ENCODE measurements around the gene SEZ6L. TPM values are rescaled to one million over a fixed set of nuclear protein-coding genes. Genes with fewer than 3 reads are reported as not detected.

Gene SEZ6L
- total RNA-seq, 1 experiment from 2014 or later: 0.13 TPM

- H3K9ac ChIP-seq (ENCODE audit: extremely low read depth, insufficient read length, low read length): no peak overlapping the region
- H2AFZ ChIP-seq (ENCODE audit: low read length): no peak overlapping the region
- H4K91ac ChIP-seq (ENCODE audit: insufficient read length, low read depth, low read length): no peak overlapping the region
- no peak overlapping the region for H3K27ac ChIP-seq (ENCODE audit: insufficient read length, low read depth, low read length)
- H3K23ac ChIP-seq (ENCODE audit: insufficient read length, low read depth, low read length): no peak overlapping the region
- H3K4me1 Mint-ChIP-seq: peaks cover 15 to 16% of the 10 kb centered on the region in 2 experiments
- H3K79me2 ChIP-seq (ENCODE audit: insufficient read depth, low read length): no peaks in the 10 kb centered on the region
- no peak overlapping the region for H4K5ac ChIP-seq (ENCODE audit: insufficient read length, low read depth, low read length)
- TF ChIP-seq CTCF (conservative IDR thresholded peaks at IDR 0.05): no peak
- no peaks in the 10 kb centered on the region for H3K9me3 ChIP-seq (ENCODE audit: control insufficient read depth, low read depth, low read length)
- no peaks in the 10 kb centered on the region for H3K36me3 Mint-ChIP-seq (ENCODE audit: insufficient read depth in 1 of 3, low read depth in 3 of 3)
- no peak overlapping the region for H3T11ph ChIP-seq (ENCODE audit: low read length)
- peaks cover 6% of the 10 kb centered on the region for H3K27me3 Mint-ChIP-seq (ENCODE audit: low read depth)
- no peak overlapping the region for H2AK5ac ChIP-seq (ENCODE audit: insufficient read length, low read length)
- H3K56ac ChIP-seq (ENCODE audit: insufficient read length, low read depth, low read length): no peak overlapping the region
- H3K79me1 ChIP-seq (ENCODE audit: insufficient read depth, low read depth, low read length, poor library complexity, severe bottlenecking): no peaks in the 10 kb centered on the region
- H3K18ac ChIP-seq (ENCODE audit: insufficient read length, low read depth, low read length): no peak overlapping the region
- 0 out of 2 replicates have a peak, but pooled peaks cover 3% of the 10 kb centered on the region for H3K4me1 ChIP-seq (ENCODE audit: insufficient read depth, low read length)
- no peak for DNase-seq
- no peaks in the 10 kb centered on the region for H3K23me2 ChIP-seq (ENCODE audit: insufficient read length, low read depth, low read length, poor library complexity, severe bottlenecking)
- no peak overlapping the region for H2BK12ac ChIP-seq (ENCODE audit: insufficient read length, low read depth, low read length)
- no peak overlapping the region for H4K8ac ChIP-seq (replicated peaks; ENCODE audit: insufficient read length, low read depth, low read length)
- H3K4me2 ChIP-seq (ENCODE audit: insufficient read depth, insufficient read length, low read length): no peak overlapping the region
- H2BK120ac ChIP-seq (ENCODE audit: low read depth, low read length, poor library complexity, severe bottlenecking): no peak overlapping the region
- no peak overlapping the region for H2BK5ac ChIP-seq (ENCODE audit: insufficient read length, low read length)
- no peak overlapping the region for H3K4ac ChIP-seq (ENCODE audit: low read depth, low read length)
- H3K9me3 Mint-ChIP-seq: no peaks in the 10 kb centered on the region
- H3K27me3 ChIP-seq (ENCODE audit: insufficient read depth, low read length): no peaks in the 10 kb centered on the region; the same call in 1 of the 2 replicates
- no peak overlapping the region for H3K4me3 Mint-ChIP-seq
- WGBS (ENCODE audit: extremely low coverage, insufficient read length, low lambda C conversion rate): no CpG with 5 or more reads among the region's 4 CpGs
- H2BK15ac ChIP-seq (ENCODE audit: low read depth, low read length): no peak overlapping the region
- no peak overlapping the region for H2BK20ac ChIP-seq (ENCODE audit: low read depth, low read length, poor library complexity, severe bottlenecking)
- H3K27ac Mint-ChIP-seq: no peak overlapping the region
- no peaks in the 10 kb centered on the region for H4K20me1 ChIP-seq (ENCODE audit: control insufficient read depth, insufficient read depth, insufficient read length)
- no peak overlapping the region for H3K14ac ChIP-seq (ENCODE audit: insufficient read depth, low read length)
These were observed 245.1 kb downstream of the SEZ6L start for GRCh38 chr22:26414347-26414746.
